ENCODE data around the gene FERMT1.

DNA sequence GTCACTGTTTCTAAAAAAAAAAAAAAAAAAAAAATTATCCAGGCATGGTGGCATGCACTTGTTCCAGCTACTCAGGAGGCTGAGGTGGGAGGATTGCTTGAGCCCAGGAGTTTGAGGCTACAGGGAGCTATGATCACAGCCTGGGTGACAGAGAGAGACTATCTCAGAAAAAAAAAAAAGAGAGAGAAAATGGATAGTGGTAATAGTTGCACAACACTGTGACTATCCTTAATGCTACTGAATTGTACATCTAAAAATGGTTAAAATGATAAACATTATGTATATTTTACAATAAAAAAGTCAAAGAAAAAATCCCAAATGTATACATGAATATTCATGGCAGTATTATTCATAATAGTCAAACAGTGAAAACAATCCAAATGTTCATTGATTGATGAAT lies 23.0 kb downstream of the FERMT1 start:
- TF ChIP-seq, protein P1, sequence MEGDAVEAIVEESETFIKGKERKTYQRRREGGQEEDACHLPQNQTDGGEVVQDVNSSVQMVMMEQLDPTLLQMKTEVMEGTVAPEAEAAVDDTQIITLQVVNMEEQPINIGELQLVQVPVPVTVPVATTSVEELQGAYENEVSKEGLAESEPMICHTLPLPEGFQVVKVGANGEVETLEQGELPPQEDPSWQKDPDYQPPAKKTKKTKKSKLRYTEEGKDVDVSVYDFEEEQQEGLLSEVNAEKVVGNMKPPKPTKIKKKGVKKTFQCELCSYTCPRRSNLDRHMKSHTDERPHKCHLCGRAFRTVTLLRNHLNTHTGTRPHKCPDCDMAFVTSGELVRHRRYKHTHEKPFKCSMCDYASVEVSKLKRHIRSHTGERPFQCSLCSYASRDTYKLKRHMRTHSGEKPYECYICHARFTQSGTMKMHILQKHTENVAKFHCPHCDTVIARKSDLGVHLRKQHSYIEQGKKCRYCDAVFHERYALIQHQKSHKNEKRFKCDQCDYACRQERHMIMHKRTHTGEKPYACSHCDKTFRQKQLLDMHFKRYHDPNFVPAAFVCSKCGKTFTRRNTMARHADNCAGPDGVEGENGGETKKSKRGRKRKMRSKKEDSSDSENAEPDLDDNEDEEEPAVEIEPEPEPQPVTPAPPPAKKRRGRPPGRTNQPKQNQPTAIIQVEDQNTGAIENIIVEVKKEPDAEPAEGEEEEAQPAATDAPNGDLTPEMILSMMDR (IDR thresholded peaks at IDR 0.05): no peak
- TF ChIP-seq POLR2A (IDR thresholded peaks at IDR 0.05): no peak
- TF ChIP-seq EP300 (IDR thresholded peaks at IDR 0.05): no peak

Data from ovary (tissue), 3 donors.